OCI-LY1 (cell line): ENCODE results near the gene ATXN1.

ENCODE experiments used
- H2AFZ ChIP-seq: fragments of 200-600 bp; sonication (generic), shearing (Covaris generic); 2 replicates; pipeline ENCODE4 v1.6.0; 2014; ENCODE audit warnings: antibody characterized with exemption, mild to moderate bottlenecking, low read length
- H3F3A ChIP-seq: fragments of 200-600 bp; sonication (generic), shearing (Covaris generic); 2 replicates; pipeline ENCODE4 v1.6.0; 2014; ENCODE audit warnings: mild to moderate bottlenecking, antibody characterized with exemption, low read length, moderate library complexity; ENCODE audit not compliant: insufficient read depth
- H3K27ac ChIP-seq: fragments of 200-600 bp; sonication (generic); 2 replicates; pipeline ENCODE4 v1.5.1; 2014; ENCODE audit warnings: low read length, mixed run types, mild to moderate bottlenecking, low read depth; ENCODE audit not compliant: poor library complexity, severe bottlenecking
- H3K27me3 ChIP-seq: fragments of 200-600 bp; sonication (generic); 2 replicates; pipeline ENCODE4 v1.6.0; 2014; ENCODE audit warnings: antibody characterized with exemption, mild to moderate bottlenecking, low read length, moderate library complexity; ENCODE audit not compliant: insufficient read depth
- H3K36me3 ChIP-seq: fragments of 200-600 bp; sonication (generic); 2 replicates; pipeline ENCODE4 v1.6.1; 2014; ENCODE audit warnings: mild to moderate bottlenecking, antibody characterized with exemption, low read length, moderate library complexity, mixed read lengths; ENCODE audit not compliant: insufficient read depth
- H3K4me1 ChIP-seq: fragments of 200-600 bp; sonication (generic); 2 replicates; pipeline ENCODE4 v1.5.1; 2014; ENCODE audit warnings: mild to moderate bottlenecking, low read length, moderate library complexity; ENCODE audit not compliant: insufficient read depth, severe bottlenecking
- H3K4me2 ChIP-seq: fragments of 200-600 bp; sonication (generic), shearing (Covaris generic); 2 replicates; pipeline ENCODE4 v1.6.1; 2014; ENCODE audit warnings: low read length
- H3K4me3 ChIP-seq: fragments of 200-600 bp; sonication (generic); 2 replicates; pipeline ENCODE4 v1.5.1; 2014; ENCODE audit warnings: low read length, low read depth, mild to moderate bottlenecking, mixed read lengths; ENCODE audit not compliant: poor library complexity, severe bottlenecking
- H3K79me2 ChIP-seq: fragments of 200-600 bp; shearing (Covaris generic); 2 replicates; pipeline ENCODE4 v1.6.1; 2016; ENCODE audit warnings: mixed run types, low read length, mixed read lengths; ENCODE audit not compliant: insufficient read depth
- H3K9ac ChIP-seq: fragments of 200-600 bp; sonication (generic), shearing (Covaris generic); 2 replicates; pipeline ENCODE4 v1.6.1; 2014; ENCODE audit warnings: mild to moderate bottlenecking, low read length, mixed read lengths
- H3K9me2 ChIP-seq: fragments of 200-600 bp; sonication (generic), shearing (Covaris generic); 2 replicates; pipeline ENCODE4 v1.6.1; 2014; ENCODE audit warnings: low read depth, mild to moderate bottlenecking, low read length, mixed read lengths
- H3K9me3 ChIP-seq: fragments of 200-600 bp; shearing (Covaris generic); 2 replicates; pipeline ENCODE4 v1.6.1; 2014; ENCODE audit warnings: low read length, mixed read lengths
- H4K20me1 ChIP-seq: fragments of 200-600 bp; sonication (generic), shearing (Covaris generic); 2 replicates; pipeline ENCODE4 v1.6.0; 2016; ENCODE audit warnings: mild to moderate bottlenecking, low read length; ENCODE audit not compliant: insufficient read depth
- CTCF ChIP-seq: fragments of 200-600 bp; sonication (generic), shearing (Covaris generic); IDR thresholded peaks from 2 replicates; pipeline ENCODE4 v1.5.1; 2017; ENCODE audit warnings: mild to moderate bottlenecking, antibody characterized with exemption, low read length, moderate library complexity, mixed read lengths
- EZH2 ChIP-seq: fragments of 200-600 bp; sonication (generic), shearing (Covaris generic); IDR thresholded peaks from 2 replicates; pipeline ENCODE4 v1.8.0; 2017; ENCODE audit warnings: borderline replicate concordance, mixed run types, mild to moderate bottlenecking, antibody characterized with exemption, low read length, moderate library complexity, mixed read lengths

Gene ATXN1

GRCh38 chr6:16804546-16805242 lies 43.4 kb upstream of the ATXN1 start:
- H3K4me1 ChIP-seq = no peaks in the 10 kb centered on the region
- no peaks in the 10 kb centered on the region for H3K27me3 ChIP-seq
- no peak overlapping the region for H3K4me3 ChIP-seq
- no peaks in the 10 kb centered on the region for H3K9me3 ChIP-seq
- no peaks in the 10 kb centered on the region for H3F3A ChIP-seq
- no peak overlapping the region for H3K9ac ChIP-seq
- H3K9me2 ChIP-seq = no peaks in the 10 kb centered on the region
- H3K79me2 ChIP-seq = no peaks in the 10 kb centered on the region
- no peak overlapping the region for H3K27ac ChIP-seq
- H3K36me3 ChIP-seq = no peaks in the 10 kb centered on the region
- H2AFZ ChIP-seq = no peak overlapping the region
- no peak for TF ChIP-seq CTCF
- no peak for TF ChIP-seq EZH2
- no peaks in the 10 kb centered on the region for H4K20me1 ChIP-seq
- no peak overlapping the region for H3K4me2 ChIP-seq

- Histone ChIP-seq H3K36me3 (no peaks in the 10 kb centered on the region), H2AFZ (no peak overlapping the region), H3K4me3 (no peak overlapping the region), H3K9me3 (no peaks in the 10 kb centered on the region), H3F3A (no peaks in the 10 kb centered on the region), H3K4me2 (no peak overlapping the region), H3K27me3 (no peaks in the 10 kb centered on the region), H3K4me1 (no peaks in the 10 kb centered on the region), H4K20me1 (no peaks in the 10 kb centered on the region), H3K27ac (no peak overlapping the region), H3K79me2 (no peaks in the 10 kb centered on the region), H3K9ac (no peak overlapping the region), H3K9me2 (no peaks in the 10 kb centered on the region)
- TF ChIP-seq CTCF (no peak), EZH2 (no peak)
Observed at GRCh38 chr6:16803294-16804200, 42.3 kb upstream of the ATXN1 start.

GRCh38 chr6:16802071-16802470 lies 40.8 kb upstream of the ATXN1 start:
- H3K4me3 ChIP-seq = no peak overlapping the region
- H3K4me2 ChIP-seq = no peak overlapping the region
- no peaks in the 10 kb centered on the region for H3K4me1 ChIP-seq

More at GRCh38 chr6:16802071-16802470, 40.8 kb upstream of the ATXN1 start:
- H3K9me3 ChIP-seq = no peaks in the 10 kb centered on the region
- no peaks in the 10 kb centered on the region for H3K9me2 ChIP-seq
- no peaks in the 10 kb centered on the region for H3K27me3 ChIP-seq
- no peaks in the 10 kb centered on the region for H4K20me1 ChIP-seq
- TF ChIP-seq CTCF = no peak
- TF ChIP-seq EZH2 = no peak
- no peak overlapping the region for H3K27ac ChIP-seq
- H3K36me3 ChIP-seq = no peaks in the 10 kb centered on the region
- no peak overlapping the region for H2AFZ ChIP-seq
- no peaks in the 10 kb centered on the region for H3F3A ChIP-seq
- no peak overlapping the region for H3K9ac ChIP-seq
- no peaks in the 10 kb centered on the region for H3K79me2 ChIP-seq
